Measurements from ENCODE around the gene ESYT2. TPM values are rescaled to one million over a fixed set of nuclear protein-coding genes. Genes with fewer than 3 reads are reported as not detected.

The ESYT2 gene
- polyA plus RNA-seq, 1 of the 3 experiments (the other 2 are of a cell fraction), result 34.2 TPM

GRCh38 chr7:158861936-158862704 is 32.8 kb upstream of the ESYT2 start:
- Histone ChIP-seq H4K20me1 (ENCODE audit: insufficient read depth) (peaks cover 7% of the 10 kb centered on the region; the same call in 1 of the 2 replicates), H3K9ac (no peak overlapping the region), H3F3A (replicated peaks; ENCODE audit: insufficient read depth) (peaks cover 20% of the 10 kb centered on the region), H3K27ac (ENCODE audit: low read depth in 2 of 2, low read length in 1 of 2) (no peak overlapping the region), H3K4me1 (ENCODE audit: control insufficient read depth in 1 of 2, insufficient read depth in 2 of 2, low read depth in 1 of 2, low read length in 1 of 2) (peaks cover 14 to 20% of the 10 kb centered on the region in 2 experiments; a peak in 3 of 4 replicates), H3K4me2 (no peak overlapping the region), H2AFZ (ENCODE audit: low read depth) (no peak overlapping the region), H3K27me3 (ENCODE audit: insufficient read depth) (no peaks in the 10 kb centered on the region), H3K36me3 (replicated peaks in 1 of 2; ENCODE audit: control insufficient read depth in 1 of 2, insufficient read depth in 2 of 2, low read length in 1 of 2) (no peaks in the 10 kb centered on the region), H3K9me3 (no peaks in the 10 kb centered on the region), H3K9me2 (no peaks in the 10 kb centered on the region), H3K79me2 (ENCODE audit: insufficient read depth) (peaks cover 86% of the 10 kb centered on the region), H3K4me3 (ENCODE audit: low read depth in 2 of 2, low read length in 1 of 2) (no peak overlapping the region)
- ChIA-PET CTCF (interaction anchor here (1.5 to 2.3 kb wide), 3 partner anchors 35 to 115 kb away, joined by 4 to 12 read pairs (median 9); no protein-coding TSS in a partner anchor), POLR2A (interaction anchor here (1.1 kb wide), 1 partner anchor 43 kb away, joined by 3 read pairs; no protein-coding TSS in a partner anchor)
- no peak for DNase-seq
- no peak for TF ChIP-seq RXRA (IDR thresholded peaks at IDR 0.05; ENCODE audit: borderline replicate concordance, low read depth)
- TF ChIP-seq SMC3 (IDR thresholded peaks at IDR 0.05; ENCODE audit: low read depth, low read length), result no peak
- TF ChIP-seq, protein P1, sequence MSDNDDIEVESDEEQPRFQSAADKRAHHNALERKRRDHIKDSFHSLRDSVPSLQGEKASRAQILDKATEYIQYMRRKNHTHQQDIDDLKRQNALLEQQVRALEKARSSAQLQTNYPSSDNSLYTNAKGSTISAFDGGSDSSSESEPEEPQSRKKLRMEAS (IDR thresholded peaks at IDR 0.05; ENCODE audit: low read depth), result no peak
- TF ChIP-seq SIN3A (IDR thresholded peaks at IDR 0.05; ENCODE audit: borderline replicate concordance, low read depth, low read length), result no peak
- no peak for TF ChIP-seq ELF1 (IDR thresholded peaks at IDR 0.05)
- no peak for TF ChIP-seq MEF2A (IDR thresholded peaks at IDR 0.05; ENCODE audit: borderline replicate concordance, low read depth)
- TF ChIP-seq, protein P2, sequence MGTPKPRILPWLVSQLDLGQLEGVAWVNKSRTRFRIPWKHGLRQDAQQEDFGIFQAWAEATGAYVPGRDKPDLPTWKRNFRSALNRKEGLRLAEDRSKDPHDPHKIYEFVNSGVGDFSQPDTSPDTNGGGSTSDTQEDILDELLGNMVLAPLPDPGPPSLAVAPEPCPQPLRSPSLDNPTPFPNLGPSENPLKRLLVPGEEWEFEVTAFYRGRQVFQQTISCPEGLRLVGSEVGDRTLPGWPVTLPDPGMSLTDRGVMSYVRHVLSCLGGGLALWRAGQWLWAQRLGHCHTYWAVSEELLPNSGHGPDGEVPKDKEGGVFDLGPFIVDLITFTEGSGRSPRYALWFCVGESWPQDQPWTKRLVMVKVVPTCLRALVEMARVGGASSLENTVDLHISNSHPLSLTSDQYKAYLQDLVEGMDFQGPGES (IDR thresholded peaks at IDR 0.05; ENCODE audit: low read depth, low read length), result no peak
- TF ChIP-seq FOXM1 (IDR thresholded peaks at IDR 0.05; ENCODE audit: low read depth), result no peak
- no peak for TF ChIP-seq REST (IDR thresholded peaks at IDR 0.05; ENCODE audit: low read depth, low read length)
- no peak for TF ChIP-seq RFX5 (IDR thresholded peaks at IDR 0.05; ENCODE audit: low read length)
- no peak for TF ChIP-seq TAF1 (IDR thresholded peaks at IDR 0.05; ENCODE audit: borderline replicate concordance, low read depth, low read length)
- no peak for TF ChIP-seq USF1 (IDR thresholded peaks at IDR 0.05; ENCODE audit: borderline replicate concordance, low read depth)
- no peak for TF ChIP-seq TEAD4 (IDR thresholded peaks at IDR 0.05; ENCODE audit: borderline replicate concordance, insufficient read depth)
- no peak for TF ChIP-seq JUND (IDR thresholded peaks at IDR 0.05)
- no peak for TF ChIP-seq RAD21 (IDR thresholded peaks at IDR 0.05; ENCODE audit: low read length)
- TF ChIP-seq, protein P3, sequence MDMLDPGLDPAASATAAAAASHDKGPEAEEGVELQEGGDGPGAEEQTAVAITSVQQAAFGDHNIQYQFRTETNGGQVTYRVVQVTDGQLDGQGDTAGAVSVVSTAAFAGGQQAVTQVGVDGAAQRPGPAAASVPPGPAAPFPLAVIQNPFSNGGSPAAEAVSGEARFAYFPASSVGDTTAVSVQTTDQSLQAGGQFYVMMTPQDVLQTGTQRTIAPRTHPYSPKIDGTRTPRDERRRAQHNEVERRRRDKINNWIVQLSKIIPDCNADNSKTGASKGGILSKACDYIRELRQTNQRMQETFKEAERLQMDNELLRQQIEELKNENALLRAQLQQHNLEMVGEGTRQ (IDR thresholded peaks at IDR 0.05; ENCODE audit: borderline replicate concordance, low read depth, low read length), result no peak
- no peak for TF ChIP-seq MXI1 (IDR thresholded peaks at IDR 0.05; ENCODE audit: low read depth, low read length)
- no peak for TF ChIP-seq RCOR1 (IDR thresholded peaks at IDR 0.05; ENCODE audit: low read length)
- WGBS (ENCODE audit: low lambda C conversion rate), result 95% methylated on average over 11 of the region's 11 CpGs

Measured in SK-N-SH (cell line).